ENCODE measurements around the gene VPS29. TPM values are rescaled to one million over a fixed set of nuclear protein-coding genes. Genes with fewer than 3 reads are reported as not detected.

Gene VPS29
- total and polyA plus RNA-seq, 8 donors: 7.8 to 192 (median 152) TPM

- Histone ChIP-seq H3K27me3 (no peaks in the 10 kb centered on the region), H3K4me1 (peaks cover 19 to 43% (median 31%) of the 10 kb centered on the region in 4 donors), H3K9me3 (no peaks in the 10 kb centered on the region), H3K36me3 (peaks cover 39 to 84% (median 75%) of the 10 kb centered on the region in 4 donors), H3K4me3 (no peak overlapping the region), H3K27ac (peak overlapping the region in 1 of 5 donors; percentile 1)
- DNase-seq: no peak
- TF ChIP-seq POLR2A (IDR thresholded peaks at IDR 0.05) (no peak), POLR2AphosphoS5 (IDR thresholded peaks at IDR 0.05) (no peak)
- intact Hi-C loops (cut with DNase I; ENCODE audit: low total_unique reads): no loop called here
- 87 to 98% (median 92%) methylated on average over 3 of the region's 3 CpGs for WGBS, 5 donors
Measured at GRCh38 chr12:110444455-110444854, 57.5 kb downstream of the VPS29 start.

Small RNAs within 50 kb of the gene (small RNA-seq; reads per million reads assigned to genes)
- 0 reads per million in 4 donors for gene RF00278

Other genes starting within 250 kb of the VPS29 start
- gene ATP2A2, start 220.9 kb downstream of the VPS29 start, total RNA-seq: 100 to 1,000 TPM; 102 to 202 (median 118) TPM
- gene ATP2A2, start 220.9 kb downstream of the VPS29 start, polyA plus RNA-seq: 10 to 100 TPM; 14.1 to 29.6 (median 23.7) TPM
- 10 to 100 TPM; 40.6 to 88.7 (median 53.9) TPM for gene ANAPC7, start 98.4 kb downstream of the VPS29 start, total RNA-seq
- gene ANAPC7, start 98.4 kb downstream of the VPS29 start, polyA plus RNA-seq: 10 to 100 TPM; 13.0 to 45.1 (median 17.6) TPM
- gene ARPC3, start 51.8 kb downstream of the VPS29 start, total RNA-seq: 100 to 1,000 TPM in 3 of 5 donors, 10 to 100 TPM in 2; 44.0 to 220 (median 148) TPM
- gene ARPC3, start 51.8 kb downstream of the VPS29 start, polyA plus RNA-seq: 100 to 1,000 TPM; 355 to 561 (median 368) TPM
- 10 to 100 TPM in 2 of 5 donors, 1 to 10 TPM in 2, not detected in 1; 7.6 to 21.6 (median 13.6) TPM for gene GPN3, start 33.9 kb downstream of the VPS29 start, total RNA-seq
- 10 to 100 TPM; 20.3 to 29.1 (median 21.1) TPM for gene GPN3, start 33.9 kb downstream of the VPS29 start, polyA plus RNA-seq
- 10 to 100 TPM in 1 of 5 donors, 1 to 10 TPM in 2, not detected in 2; 3.8 to 19.3 (median 8.6) TPM for gene FAM216A, start 33.3 kb downstream of the VPS29 start, total RNA-seq
- 1 to 10 TPM; 4.5 to 6.5 (median 4.6) TPM for gene FAM216A, start 33.3 kb downstream of the VPS29 start, polyA plus RNA-seq
- gene RAD9B, start 220 bp upstream of the VPS29 start, total RNA-seq: under 1 TPM in 2 of 5 donors, not detected in 3; 0.58 to 0.73 TPM
- under 1 TPM; 0.23 to 0.31 (median 0.25) TPM for gene RAD9B, start 220 bp upstream of the VPS29 start, polyA plus RNA-seq
- gene PPTC7, start 81.2 kb upstream of the VPS29 start, total RNA-seq: 10 to 100 TPM; 14.6 to 46.4 (median 31.0) TPM
- 10 to 100 TPM in 1 of 3 donors, 1 to 10 TPM in 2; 8.2 to 10.7 (median 8.3) TPM for gene PPTC7, start 81.2 kb upstream of the VPS29 start, polyA plus RNA-seq
- gene TCTN1, start 112.0 kb upstream of the VPS29 start, total RNA-seq: 10 to 100 TPM in 4 of 5 donors, 1 to 10 TPM in 1; 5.3 to 60.0 (median 17.1) TPM
- gene TCTN1, start 112.0 kb upstream of the VPS29 start, polyA plus RNA-seq: 10 to 100 TPM in 2 of 3 donors, 1 to 10 TPM in 1; 8.2 to 19.7 (median 10.1) TPM
- gene HVCN1, start 187.0 kb upstream of the VPS29 start, total RNA-seq: 1 to 10 TPM in 3 of 5 donors, not detected in 2; 1.3 to 7.0 (median 5.1) TPM
- gene HVCN1, start 187.0 kb upstream of the VPS29 start, polyA plus RNA-seq: 1 to 10 TPM; 3.7 to 5.5 (median 4.4) TPM
- gene PPP1CC, start 240.8 kb upstream of the VPS29 start, total RNA-seq: 100 to 1,000 TPM in 2 of 5 donors, 10 to 100 TPM in 3; 44.9 to 205 (median 88.7) TPM
- 100 to 1,000 TPM in 1 of 3 donors, 10 to 100 TPM in 2; 59.2 to 129 (median 91.8) TPM for gene PPP1CC, start 240.8 kb upstream of the VPS29 start, polyA plus RNA-seq

Measured in stomach (tissue), 9 donors.